H9 (cell line): Measurements from ENCODE around the gene CCT7. TPM values are rescaled to one million over a fixed set of nuclear protein-coding genes. Genes with fewer than 3 reads are reported as not detected.

Experiments
- DNase-seq: peaks from one replicate; pipeline ENCODE4 v3.0.0-alpha.2; 2017
- H2AFZ ChIP-seq: one replicate; pipeline ENCODE4 v1.6.1; 2013; ENCODE audit warnings: mild to moderate bottlenecking, low read length, control low read depth, moderate library complexity
- H2AK5ac ChIP-seq: 2 replicates; pipeline ENCODE4 v1.6.1; 2013; ENCODE audit warnings: low read length, control low read depth, mixed read lengths; ENCODE audit not compliant: insufficient read length
- H2BK120ac ChIP-seq: one replicate; pipeline ENCODE4 v1.6.1; 2013; ENCODE audit warnings: low read depth, mild to moderate bottlenecking, low read length, control low read depth, inconsistent platforms; ENCODE audit not compliant: poor library complexity, severe bottlenecking
- H2BK12ac ChIP-seq: 2 replicates; pipeline ENCODE4 v1.6.1; 2013; ENCODE audit warnings: low read length, control low read depth, mixed read lengths, low read depth; ENCODE audit not compliant: insufficient read length
- H2BK15ac ChIP-seq: 2 replicates; pipeline ENCODE4 v1.6.1; 2013; ENCODE audit warnings: low read depth, low read length, control low read depth
- H2BK20ac ChIP-seq: one replicate; pipeline ENCODE4 v1.6.1; 2013; ENCODE audit warnings: low read depth, mild to moderate bottlenecking, low read length, control low read depth, inconsistent platforms; ENCODE audit not compliant: poor library complexity, severe bottlenecking
- H2BK5ac ChIP-seq: 2 replicates; pipeline ENCODE4 v1.6.1; 2013; ENCODE audit warnings: low read length, control low read depth, mixed read lengths; ENCODE audit not compliant: insufficient read length
- H3K14ac ChIP-seq: 2 replicates; pipeline ENCODE4 v1.6.1; 2013; ENCODE audit warnings: low read length, control low read depth; ENCODE audit not compliant: insufficient read depth
- H3K18ac ChIP-seq: 2 replicates; pipeline ENCODE4 v1.6.1; 2013; ENCODE audit warnings: low read depth, mild to moderate bottlenecking, mixed read lengths, low read length, control low read depth; ENCODE audit not compliant: insufficient read length
- H3K23ac ChIP-seq: 2 replicates; pipeline ENCODE4 v1.6.1; 2013; ENCODE audit warnings: low read length, control low read depth, mixed read lengths, low read depth; ENCODE audit not compliant: insufficient read length
- H3K23me2 ChIP-seq: 2 replicates; pipeline ENCODE4 v1.6.1; 2013; ENCODE audit warnings: low read depth, mild to moderate bottlenecking, mixed read lengths, low read length, control low read depth; ENCODE audit not compliant: insufficient read length, poor library complexity, severe bottlenecking
- H3K27ac ChIP-seq: 2 replicates; pipeline ENCODE4 v1.5.1; 2013; ENCODE audit warnings: low read length, control low read depth, mixed read lengths, low read depth; ENCODE audit not compliant: insufficient read length
- H3K27me3 ChIP-seq: 2 replicates; pipeline ENCODE4 v1.6.1; 2013; ENCODE audit warnings: low read length, control low read depth, inconsistent platforms; ENCODE audit not compliant: insufficient read depth
- H3K4ac ChIP-seq: 2 replicates; pipeline ENCODE4 v1.6.1; 2013; ENCODE audit warnings: low read depth, mild to moderate bottlenecking, control low read depth, inconsistent platforms, low read length, moderate library complexity
- H3K4me1 ChIP-seq: 2 replicates; pipeline ENCODE4 v1.6.1; 2013; ENCODE audit warnings: low read length, control low read depth, inconsistent platforms; ENCODE audit not compliant: insufficient read depth
- H3K4me2 ChIP-seq: 2 replicates; pipeline ENCODE4 v1.6.1; 2013; ENCODE audit warnings: low read length, control low read depth, mixed read lengths; ENCODE audit not compliant: insufficient read length, insufficient read depth
- H3K56ac ChIP-seq: 2 replicates; pipeline ENCODE4 v1.6.1; 2013; ENCODE audit warnings: low read depth, mild to moderate bottlenecking, mixed read lengths, low read length, control low read depth; ENCODE audit not compliant: insufficient read length
- H3K79me1 ChIP-seq: 2 replicates; pipeline ENCODE4 v1.6.1; 2013; ENCODE audit warnings: low read depth, mild to moderate bottlenecking, moderate library complexity, low read length, control low read depth, inconsistent platforms; ENCODE audit not compliant: insufficient read depth, poor library complexity, severe bottlenecking
- H3K79me2 ChIP-seq: 2 replicates; pipeline ENCODE4 v1.6.1; 2013; ENCODE audit warnings: low read length, control low read depth, inconsistent platforms; ENCODE audit not compliant: insufficient read depth
- H3K9ac ChIP-seq: 2 replicates; pipeline ENCODE4 v1.6.1; 2013; ENCODE audit warnings: low read length, control low read depth, mixed read lengths; ENCODE audit not compliant: insufficient read length; ENCODE audit errors: extremely low read depth
- H3K9me3 ChIP-seq: one replicate; pipeline ENCODE4 v1.6.1; 2013; ENCODE audit warnings: low read depth, low read length, inconsistent platforms; ENCODE audit not compliant: control insufficient read depth
- H3T11ph ChIP-seq: one replicate; pipeline ENCODE4 v1.6.1; 2013; ENCODE audit warnings: mild to moderate bottlenecking, low read length, control low read depth, inconsistent platforms
- H4K20me1 ChIP-seq: one replicate; pipeline ENCODE4 v1.6.1; 2013; ENCODE audit not compliant: control insufficient read depth, insufficient read length, insufficient read depth
- H4K5ac ChIP-seq: 2 replicates; pipeline ENCODE4 v1.6.1; 2013; ENCODE audit warnings: low read depth, mild to moderate bottlenecking, mixed read lengths, low read length, control low read depth; ENCODE audit not compliant: insufficient read length
- H4K8ac ChIP-seq: replicated peaks from 2 replicates; pipeline ENCODE4 v1.6.1; 2013; ENCODE audit warnings: low read length, control low read depth, mixed read lengths, low read depth; ENCODE audit not compliant: insufficient read length
- H4K91ac ChIP-seq: 2 replicates; pipeline ENCODE4 v1.6.1; 2013; ENCODE audit warnings: low read depth, mild to moderate bottlenecking, moderate library complexity, mixed read lengths, low read length, control low read depth; ENCODE audit not compliant: insufficient read length
- H3K27ac Mint-ChIP-seq, 3 experiments: 2 replicates in 2 of 3; 3 replicates in 1 of 3; pipeline ENCODE4 v1.8.0; 2020 to 2021; ENCODE audit warnings: mixed read lengths in 3 of 3, mild to moderate bottlenecking in 1 of 3, moderate library complexity in 1 of 3
- H3K27me3 Mint-ChIP-seq: 2 replicates; pipeline ENCODE4 v1.8.0; 2021; ENCODE audit warnings: low read depth, mild to moderate bottlenecking, moderate library complexity, mixed read lengths
- H3K36me3 Mint-ChIP-seq, 3 experiments: 2 replicates in 2 of 3; 3 replicates in 1 of 3; pipeline ENCODE4 v1.8.0; 2020 to 2021; ENCODE audit warnings: low read depth in 3 of 3, mixed read lengths in 3 of 3; ENCODE audit not compliant: insufficient read depth in 1 of 3
- H3K4me1 Mint-ChIP-seq, 2 experiments: 2 replicates each; pipeline ENCODE4 v1.8.0; 2020; ENCODE audit warnings: mixed read lengths in 2 of 2
- H3K4me3 Mint-ChIP-seq, 2 experiments: 2 replicates in 1 of 2; 3 replicates in 1 of 2; pipeline ENCODE4 v1.8.0; 2020 to 2021; ENCODE audit warnings: mild to moderate bottlenecking in 2 of 2, mixed read lengths in 2 of 2, moderate library complexity in 1 of 2
- H3K9me3 Mint-ChIP-seq, 2 experiments: 2 replicates in 1 of 2; 3 replicates in 1 of 2; pipeline ENCODE4 v1.8.0; 2020; ENCODE audit warnings: mild to moderate bottlenecking in 2 of 2, mixed read lengths in 2 of 2, moderate library complexity in 1 of 2
- WGBS: extraction: QIAGEN DNeasy Blood & Tissue Kit; methylation state at CpG from one replicate; pipeline ENCODE4 v1.1.7; 2013; ENCODE audit warnings: missing lambda C conversion rate, low lambda C conversion rate, mixed read lengths; ENCODE audit not compliant: insufficient read length; ENCODE audit errors: extremely low coverage; 5-methylcytosine and 5-hydroxymethylcytosine counted together
- total RNA-seq: library from RNA; stranded (reverse); gene quantifications from 2 replicates; pipeline ENCODE4 v1.2.1, GENCODE V29; 2021
- TF ChIP-seq, protein P1 (sequence below): fragments of 200-600 bp; sonication (generic); conservative IDR thresholded peaks from 3 replicates; pipeline ENCODE4 v1.8.0; 2021; ENCODE audit warnings: antibody characterized with exemption, mild to moderate bottlenecking

The CCT7 gene
- total RNA-seq, 1 experiment from 2014 or later = 500 TPM

- Histone ChIP-seq H3K4ac (no peak overlapping the region), H4K8ac (no peak overlapping the region), H3K4me1 (no peaks in the 10 kb centered on the region), H3K4me2 (no peak overlapping the region), H2AK5ac (no peak overlapping the region), H2AFZ (no peak overlapping the region), H2BK5ac (no peak overlapping the region), H3K79me2 (no peaks in the 10 kb centered on the region), H2BK15ac (no peak overlapping the region), H3K14ac (no peak overlapping the region), H4K91ac (no peak overlapping the region), H4K5ac (no peak overlapping the region), H3K27me3 (no peaks in the 10 kb centered on the region), H4K20me1 (no peaks in the 10 kb centered on the region), H3K18ac (no peak overlapping the region), H3K9ac (no peak overlapping the region), H2BK20ac (no peak overlapping the region), H3K27ac (no peak overlapping the region), H3K23me2 (no peaks in the 10 kb centered on the region), H2BK120ac (no peak overlapping the region), H3K9me3 (no peaks in the 10 kb centered on the region), H2BK12ac (no peak overlapping the region), H3K79me1 (no peaks in the 10 kb centered on the region), H3K23ac (no peak overlapping the region), H3T11ph (no peak overlapping the region), H3K56ac (no peak overlapping the region)
- no peak for DNase-seq
- Mint-ChIP-seq H3K27me3 (no peaks in the 10 kb centered on the region), H3K4me1 (peaks cover 10 to 16% of the 10 kb centered on the region in 2 experiments), H3K27ac (no peak overlapping the region), H3K9me3 (no peaks in the 10 kb centered on the region; a peak in 1 of 5 replicates), H3K4me3 (no peak overlapping the region), H3K36me3 (peaks cover 37 to 61% (median 45%) of the 10 kb centered on the region in 3 experiments)
- no CpG with 5 or more reads among the region's 7 CpGs for WGBS
- TF ChIP-seq, protein P1, sequence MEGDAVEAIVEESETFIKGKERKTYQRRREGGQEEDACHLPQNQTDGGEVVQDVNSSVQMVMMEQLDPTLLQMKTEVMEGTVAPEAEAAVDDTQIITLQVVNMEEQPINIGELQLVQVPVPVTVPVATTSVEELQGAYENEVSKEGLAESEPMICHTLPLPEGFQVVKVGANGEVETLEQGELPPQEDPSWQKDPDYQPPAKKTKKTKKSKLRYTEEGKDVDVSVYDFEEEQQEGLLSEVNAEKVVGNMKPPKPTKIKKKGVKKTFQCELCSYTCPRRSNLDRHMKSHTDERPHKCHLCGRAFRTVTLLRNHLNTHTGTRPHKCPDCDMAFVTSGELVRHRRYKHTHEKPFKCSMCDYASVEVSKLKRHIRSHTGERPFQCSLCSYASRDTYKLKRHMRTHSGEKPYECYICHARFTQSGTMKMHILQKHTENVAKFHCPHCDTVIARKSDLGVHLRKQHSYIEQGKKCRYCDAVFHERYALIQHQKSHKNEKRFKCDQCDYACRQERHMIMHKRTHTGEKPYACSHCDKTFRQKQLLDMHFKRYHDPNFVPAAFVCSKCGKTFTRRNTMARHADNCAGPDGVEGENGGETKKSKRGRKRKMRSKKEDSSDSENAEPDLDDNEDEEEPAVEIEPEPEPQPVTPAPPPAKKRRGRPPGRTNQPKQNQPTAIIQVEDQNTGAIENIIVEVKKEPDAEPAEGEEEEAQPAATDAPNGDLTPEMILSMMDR = no peak
These were observed 20.4 kb downstream of the CCT7 start for GRCh38 chr2:73254343-73255006.
